GM12865 (cell line): ENCODE results near the gene DLX4.

Experiments
- DNase-seq: peaks from one replicate; pipeline ENCODE4 v3.0.0; 2010; ENCODE audit warnings: low read depth
- H3K4me3 ChIP-seq: 2 replicates; pipeline ENCODE4 v1.5.1; 2011; ENCODE audit warnings: mild to moderate bottlenecking, low read depth, low read length, control low read depth
- CTCF ChIP-seq: IDR thresholded peaks from 2 replicates; pipeline ENCODE4 v1.5.1; 2011; ENCODE audit warnings: low read length, control low read depth, low read depth, inconsistent platforms; ENCODE audit not compliant: insufficient read depth; ENCODE audit errors: missing control alignments

Gene DLX4

DNA sequence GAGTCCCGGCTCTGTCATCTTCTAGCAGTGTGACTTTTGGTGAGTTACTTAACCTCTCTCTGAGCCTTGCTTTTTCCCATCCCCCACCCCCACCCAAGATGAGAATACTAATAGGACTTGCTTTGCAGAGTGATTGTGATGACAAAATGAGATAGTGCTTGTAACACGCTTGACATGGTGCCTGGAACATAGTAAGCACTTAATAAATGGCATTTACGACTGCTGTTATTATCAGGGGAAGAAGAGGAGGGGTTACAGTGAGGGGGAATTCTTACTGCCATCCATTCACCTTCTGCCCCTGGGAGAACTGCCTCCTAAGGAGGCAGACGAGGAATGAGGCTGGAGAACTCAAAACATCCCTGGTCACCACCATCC is 7.8 kb downstream of the DLX4 start:
- DNase-seq = no peak
- H3K4me3 ChIP-seq = no peak overlapping the region
- TF ChIP-seq CTCF = no peak

DNA sequence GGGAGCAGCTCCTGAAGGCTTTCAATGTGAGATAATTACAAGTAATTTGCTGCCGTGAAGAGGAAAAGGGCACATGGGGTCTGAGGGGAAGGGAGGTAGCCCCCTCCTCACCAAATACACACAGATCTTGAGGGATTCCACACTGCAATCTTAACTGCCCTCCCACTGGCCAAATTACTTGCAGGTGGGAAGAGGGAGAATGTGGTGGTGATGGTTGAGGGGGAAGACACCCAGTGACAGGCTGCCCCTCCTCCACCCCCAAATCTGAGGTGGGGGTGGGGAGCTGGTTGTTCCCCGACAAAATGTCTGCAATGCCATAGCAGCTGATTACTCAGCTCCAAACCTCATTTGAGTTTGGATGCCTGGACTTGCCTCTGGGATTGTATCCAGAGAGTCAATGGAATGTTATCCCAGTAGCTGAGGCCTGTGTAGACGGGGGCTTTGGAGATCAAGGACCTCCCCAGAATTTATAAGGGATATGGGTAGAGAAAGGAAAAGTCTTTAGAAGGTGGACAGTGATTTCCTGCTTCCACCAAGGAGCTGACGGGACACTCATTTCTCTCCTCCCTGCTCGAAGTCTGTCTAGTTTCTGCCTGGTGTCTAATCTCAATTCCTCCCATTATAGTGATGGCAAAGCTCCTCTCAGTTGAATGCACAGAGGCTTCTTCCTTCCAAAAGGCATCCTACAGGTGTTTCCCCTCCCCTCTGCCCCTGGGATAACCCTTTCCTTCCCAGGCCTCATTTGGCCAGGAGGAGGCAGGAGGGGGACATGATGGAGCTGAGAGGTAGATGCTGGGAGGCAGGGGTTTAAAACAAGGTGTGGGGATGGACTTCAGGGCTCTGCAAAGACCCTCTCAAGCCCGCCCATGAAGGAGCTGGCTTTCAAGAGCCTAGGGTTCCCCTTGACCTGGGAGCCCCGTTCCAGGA is 8.7 kb downstream of the DLX4 start:
- H3K4me3 ChIP-seq = no peak overlapping the region
- no peak for TF ChIP-seq CTCF
- no peak for DNase-seq

DNA sequence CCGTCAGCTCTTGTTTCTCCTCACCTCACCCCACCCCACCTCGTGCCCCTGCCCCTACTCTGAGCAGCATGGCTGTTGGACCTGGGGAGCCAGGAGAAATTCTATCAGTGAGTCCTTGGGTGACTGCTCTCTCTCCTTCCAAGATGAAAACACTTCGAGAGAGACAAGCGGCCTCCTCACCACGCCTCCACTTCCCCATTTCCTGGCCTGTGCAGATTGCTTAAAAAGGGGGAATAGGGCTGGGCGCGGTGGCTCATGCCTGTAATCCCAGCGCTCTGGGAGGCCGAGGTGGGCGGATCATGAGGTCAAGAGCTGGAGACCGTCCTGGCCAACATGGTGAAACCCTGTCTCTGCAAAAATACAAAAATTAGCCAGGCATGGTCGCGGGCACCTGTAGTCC is 9.5 kb downstream of the DLX4 start:
- no peak overlapping the region for H3K4me3 ChIP-seq
- DNase-seq = no peak
- no peak for TF ChIP-seq CTCF

DNA sequence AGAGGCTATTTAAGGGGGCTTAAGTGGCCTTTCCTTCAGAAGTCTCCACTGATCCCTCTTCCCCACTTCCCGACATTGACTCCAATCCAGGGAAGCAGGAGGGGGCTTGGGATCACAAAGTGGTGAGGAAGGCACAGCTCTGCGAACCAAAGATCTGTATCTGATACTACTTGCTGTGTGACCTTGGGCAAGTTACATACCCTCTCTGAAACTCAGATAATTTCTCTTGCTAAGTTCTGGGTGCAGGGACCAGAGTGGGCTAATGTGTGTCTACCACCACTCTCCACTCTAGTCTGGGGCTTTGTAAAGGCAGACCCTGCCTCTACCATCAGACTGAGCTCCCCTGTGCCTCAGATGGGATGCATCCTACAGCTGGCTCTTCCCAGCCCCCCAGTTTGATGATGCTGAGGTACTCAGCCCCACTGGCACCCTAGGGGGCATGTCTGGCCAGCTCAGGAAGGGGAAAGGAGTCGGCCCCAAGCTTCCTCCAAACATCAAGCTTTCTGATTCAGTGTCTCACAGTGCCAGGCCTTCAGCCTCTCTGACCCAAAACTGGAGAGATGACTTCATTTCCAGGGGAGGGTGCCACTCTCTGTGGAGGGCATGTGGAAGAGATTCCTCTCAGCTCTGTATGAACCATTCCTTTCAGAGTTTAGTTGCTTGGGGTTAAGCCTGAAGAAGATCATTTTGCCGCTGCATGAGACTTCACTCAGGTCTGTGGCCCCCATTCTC is 10.9 kb downstream of the DLX4 start:
- no peak overlapping the region for H3K4me3 ChIP-seq
- no peak for DNase-seq
- TF ChIP-seq CTCF = no peak

DNA sequence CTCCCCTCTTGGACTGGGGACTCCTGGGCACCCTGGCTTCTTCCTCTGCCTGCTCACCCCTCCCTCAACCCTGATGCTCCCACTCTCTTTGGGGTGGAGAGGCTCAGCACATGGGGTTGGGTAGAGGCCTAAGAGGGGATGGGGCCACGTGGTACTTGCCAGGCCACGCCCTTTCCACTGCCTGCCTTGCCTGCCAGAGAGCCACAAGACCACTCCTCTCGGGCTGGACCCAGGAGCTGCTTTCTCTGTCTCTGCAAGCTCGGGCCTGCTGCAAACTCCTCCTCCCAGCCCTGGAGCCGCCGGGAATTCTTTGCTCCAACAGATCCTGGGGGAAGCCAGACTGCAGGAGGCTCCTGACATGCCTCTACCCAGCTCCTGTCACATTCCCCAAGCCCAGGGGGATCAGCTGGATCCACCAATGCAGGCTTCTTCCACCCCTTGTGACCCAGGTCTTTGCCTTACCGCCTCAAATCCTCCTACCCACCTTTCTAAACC is 11.8 kb downstream of the DLX4 start:
- TF ChIP-seq CTCF = no peak
- DNase-seq = no peak
- no peak overlapping the region for H3K4me3 ChIP-seq

GRCh38 chr17:49984283-49984682 is 15.3 kb downstream of the DLX4 start:
- no peak for DNase-seq
- TF ChIP-seq CTCF = no peak
- no peak overlapping the region for H3K4me3 ChIP-seq
